ENCODE data around the gene NR1D2. TPM values are rescaled to one million over a fixed set of nuclear protein-coding genes. Genes with fewer than 3 reads are reported as not detected.
"Not testable (repeated sequence)": the region's sequence is repeated elsewhere in the genome, so short reads cannot be mapped to it uniquely, and the experiment has no call there.

The NR1D2 gene
- 41.4 TPM for total RNA-seq

GRCh38 chr3:23944861-23945662, at the start of gene NR1D2:
TSS of gene NR1D2 (plus strand) at chr3:23945286. CDS start at chr3:23945579, 293 bp downstream.
- DNase-seq (ENCODE audit: low spot score), result peak; percentile 84

DNA sequence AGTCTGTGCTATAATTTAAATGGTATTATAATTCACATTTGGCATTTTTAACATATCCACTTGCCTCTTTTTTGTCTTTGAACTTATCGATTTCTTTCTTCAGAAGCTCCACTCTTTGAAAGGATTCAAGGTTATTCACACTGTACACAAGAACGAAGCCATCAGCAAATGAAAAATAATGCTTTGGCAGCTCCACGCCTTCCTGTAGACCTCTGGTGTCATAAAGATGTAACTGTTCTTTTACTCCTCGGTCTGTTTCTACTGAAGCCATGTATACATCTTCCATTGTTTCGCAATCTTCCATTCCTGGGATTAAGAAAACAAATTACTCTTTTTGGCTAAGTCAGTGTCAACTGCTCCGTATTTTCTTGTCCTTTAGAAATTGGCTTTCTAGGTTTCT, 44.3 kb upstream of the NR1D2 start:
- no peak for DNase-seq (ENCODE audit: low spot score)

- DNase-seq (ENCODE audit: low spot score), result no peak
Observed at GRCh38 chr3:23904545-23904944, 40.5 kb upstream of the NR1D2 start.

GRCh38 chr3:23909341-23909740, 35.7 kb upstream of the NR1D2 start:
- DNase-seq (ENCODE audit: low spot score), result no peak

DNA sequence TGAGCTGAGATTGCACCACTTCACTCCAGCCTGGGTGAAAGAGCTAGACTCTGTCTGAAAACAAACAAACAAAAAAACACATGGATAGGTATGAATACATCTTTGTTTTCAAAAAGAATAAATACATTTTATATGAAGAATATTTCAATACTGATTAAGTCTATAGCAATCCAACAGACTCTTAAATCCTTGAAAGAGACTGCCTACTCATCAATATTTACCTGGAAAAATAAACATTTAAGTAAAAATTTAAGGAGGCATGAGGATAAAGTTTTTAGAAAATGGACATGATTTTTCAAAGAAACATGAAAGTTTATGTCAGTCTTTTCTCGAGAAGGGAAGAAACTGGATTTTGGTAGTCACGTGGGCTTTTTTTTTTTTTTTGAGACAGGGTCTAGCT, 33.7 kb upstream of the NR1D2 start:
- no peak for DNase-seq (ENCODE audit: low spot score)

DNA sequence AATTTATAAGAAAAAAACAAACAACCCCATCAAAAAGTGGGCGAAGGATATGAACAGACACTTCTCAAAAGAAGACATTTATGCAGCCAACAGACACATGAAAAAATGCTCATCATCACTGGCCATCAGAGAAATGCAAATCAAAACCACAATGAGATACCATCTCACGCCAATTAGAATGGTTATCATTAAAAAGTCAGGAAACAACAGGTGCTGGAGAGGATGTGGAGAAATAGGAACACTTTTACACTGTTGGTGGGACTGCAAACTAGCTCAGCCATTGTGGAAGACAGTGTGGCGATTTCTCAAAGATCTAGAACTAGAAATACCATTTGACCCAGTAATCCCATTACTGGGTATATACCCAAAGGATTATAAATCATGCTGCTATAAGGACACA, 32.8 kb upstream of the NR1D2 start:
- DNase-seq (ENCODE audit: low spot score), result not testable (repeated sequence)

DNA sequence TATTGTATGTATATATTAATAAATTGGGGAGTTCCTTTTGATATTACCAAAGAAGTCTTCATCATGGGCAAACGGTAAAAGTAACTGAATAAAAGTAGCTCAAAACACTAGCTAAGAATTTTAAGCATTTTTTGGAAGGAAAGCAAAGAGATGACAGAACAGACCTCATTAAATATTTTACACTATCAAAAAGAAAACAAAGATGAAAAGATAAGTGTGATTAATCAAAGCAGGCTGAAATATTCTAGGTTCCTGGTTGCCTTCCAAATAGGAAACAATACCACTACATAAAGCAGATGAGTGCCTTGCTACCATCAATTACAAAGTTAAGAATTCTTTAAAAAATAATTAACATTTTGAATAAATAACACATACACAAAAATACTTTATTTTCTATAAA, 31.9 kb upstream of the NR1D2 start:
- no peak for DNase-seq (ENCODE audit: low spot score)

- DNase-seq (ENCODE audit: low spot score), result no peak
Observed at GRCh38 chr3:23913873-23914743, 31.0 kb upstream of the NR1D2 start.

DNA sequence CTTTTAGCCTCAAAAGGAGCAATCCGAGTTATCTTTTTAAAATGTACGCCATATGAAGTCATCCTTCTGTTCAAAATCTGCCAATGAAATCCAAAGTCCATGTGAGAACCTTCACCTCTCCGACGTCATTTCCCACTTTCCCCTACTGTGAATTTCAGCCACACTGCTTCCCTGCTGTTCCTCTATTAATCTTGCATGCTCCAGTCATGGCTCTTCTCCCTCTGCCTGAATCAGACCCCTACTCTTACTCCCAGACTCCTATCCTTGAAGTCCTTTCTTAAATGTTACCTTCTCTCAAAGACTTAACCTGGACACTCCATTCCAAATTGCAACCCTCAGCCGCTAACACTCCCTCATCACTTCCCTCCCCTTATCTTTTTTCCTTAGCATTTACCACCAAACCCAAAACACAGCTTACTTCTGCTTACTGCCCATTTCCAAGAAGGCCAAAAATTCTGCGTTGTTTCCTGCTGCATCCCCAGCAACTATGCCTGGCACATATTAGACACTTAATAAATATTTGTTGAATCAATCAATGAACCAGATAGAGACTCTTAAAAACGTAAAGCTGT, 29.5 kb upstream of the NR1D2 start:
- DNase-seq (ENCODE audit: low spot score), result no peak

- peak; percentile 54 for DNase-seq (ENCODE audit: low spot score)
Observed at GRCh38 chr3:23916152-23916885, 28.8 kb upstream of the NR1D2 start.

DNA sequence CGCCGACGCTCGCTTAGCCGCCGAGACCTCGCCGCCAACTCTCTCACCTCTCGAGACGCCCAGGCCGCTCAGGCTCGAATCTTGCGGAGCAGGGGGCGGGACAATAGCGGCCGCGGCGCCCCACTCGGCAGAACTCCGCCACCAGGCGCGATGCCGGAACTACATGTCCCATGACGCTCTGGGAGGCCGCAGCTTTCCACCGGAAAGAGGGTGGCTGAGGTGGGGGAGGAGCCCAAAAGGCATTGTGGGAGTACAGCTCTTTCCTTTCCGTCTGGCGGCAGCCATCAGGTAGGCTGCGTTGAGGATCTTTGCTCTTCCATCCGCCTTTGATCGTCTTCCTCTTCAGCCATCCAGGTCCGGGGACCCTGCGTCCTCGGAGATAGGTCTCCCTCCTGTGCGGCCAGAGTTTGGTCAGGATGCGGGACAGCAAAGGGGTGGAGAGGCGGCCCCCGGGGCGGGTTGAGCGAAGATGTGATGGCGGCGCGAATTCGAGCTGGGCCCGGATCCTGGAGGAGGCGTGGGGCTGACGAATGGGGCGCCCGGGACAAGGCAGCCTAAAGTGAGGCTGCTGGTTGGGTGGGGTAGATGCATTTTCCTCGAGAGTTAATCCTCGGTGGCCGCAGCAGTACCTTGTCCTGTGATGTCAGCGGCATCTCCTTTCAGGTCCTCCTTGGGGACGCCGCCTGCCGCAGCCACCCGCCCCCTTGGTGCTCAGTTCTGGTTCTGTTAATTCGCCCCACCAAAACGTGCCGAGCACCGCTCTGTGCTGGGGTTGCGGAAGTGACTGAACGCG, 28.0 kb upstream of the NR1D2 start, which contains the start of the genes NKIRAS1 and RPL15:
Gene NKIRAS1, minus strand, starts transcription at position 105 of the 793 bp plus-strand sequence. CDS start 6,086 bp downstream, outside the sequence.
Gene RPL15, plus strand, starts transcription at position 247 of the 793 bp plus-strand sequence. CDS start 728 bp downstream, outside the sequence.
- peak; percentile 98 for DNase-seq (ENCODE audit: low spot score)

DNA sequence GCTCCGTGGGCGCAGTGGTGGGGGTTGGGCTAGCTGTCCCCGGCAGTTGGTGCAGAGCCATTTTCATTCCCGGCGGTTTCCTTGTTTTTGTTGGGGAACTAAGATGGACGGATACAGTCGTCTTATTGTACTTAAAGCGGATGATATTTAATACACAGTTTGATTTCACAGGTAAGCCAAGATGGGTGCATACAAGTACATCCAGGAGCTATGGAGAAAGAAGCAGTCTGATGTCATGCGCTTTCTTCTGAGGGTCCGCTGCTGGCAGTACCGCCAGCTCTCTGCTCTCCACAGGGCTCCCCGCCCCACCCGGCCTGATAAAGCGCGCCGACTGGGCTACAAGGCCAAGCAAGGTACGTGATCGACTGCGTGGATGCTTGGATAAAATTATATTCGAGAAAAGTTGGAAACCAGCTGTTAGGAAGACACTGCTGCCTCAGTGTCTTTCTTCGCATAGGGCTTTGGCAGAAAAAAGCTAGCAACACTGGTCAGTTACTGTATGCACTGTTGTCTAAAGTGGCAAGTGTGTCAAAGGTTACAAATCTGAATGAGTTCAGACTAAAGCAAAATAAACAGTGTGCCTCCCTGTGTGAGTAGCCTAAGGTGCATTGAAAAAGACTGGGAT, 27.3 kb upstream of the NR1D2 start:
- not testable (repeated sequence) for DNase-seq (ENCODE audit: low spot score)

GRCh38 chr3:23918331-23918730, 26.8 kb upstream of the NR1D2 start:
- DNase-seq (ENCODE audit: low spot score), result not testable (repeated sequence)

- no peak for DNase-seq (ENCODE audit: low spot score)
Observed at GRCh38 chr3:23919628-23920027, 25.5 kb upstream of the NR1D2 start.

DNA sequence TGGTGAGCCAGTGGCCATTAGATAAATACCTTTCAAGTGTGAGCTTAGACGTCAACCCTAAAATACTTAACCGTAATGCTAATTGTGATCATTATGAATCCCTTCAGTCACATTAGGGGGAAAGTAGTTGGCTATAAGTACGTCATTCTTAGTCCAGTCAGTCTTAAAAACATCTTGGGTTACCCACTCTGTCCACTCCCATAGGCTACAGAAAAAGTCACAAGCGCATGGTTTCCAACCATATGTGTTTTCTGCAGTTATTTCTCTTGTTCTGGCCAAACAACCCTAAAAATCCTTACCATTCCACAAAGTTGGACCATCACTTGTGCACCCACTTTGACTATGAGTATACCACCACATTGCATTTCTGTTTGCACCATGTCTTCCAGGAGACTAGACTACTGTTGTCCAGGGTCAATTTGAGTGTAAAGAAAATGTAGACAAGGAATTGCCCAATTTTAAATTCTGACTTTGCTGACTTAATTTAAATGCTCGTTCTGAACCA, 24.9 kb upstream of the NR1D2 start:
- DNase-seq (ENCODE audit: low spot score), result no peak

- no peak for DNase-seq (ENCODE audit: low spot score)
Observed at GRCh38 chr3:23921052-23921511, 24.0 kb upstream of the NR1D2 start.

GRCh38 chr3:23923786-23924185, 21.3 kb upstream of the NR1D2 start:
- no peak for DNase-seq (ENCODE audit: low spot score)

DNA sequence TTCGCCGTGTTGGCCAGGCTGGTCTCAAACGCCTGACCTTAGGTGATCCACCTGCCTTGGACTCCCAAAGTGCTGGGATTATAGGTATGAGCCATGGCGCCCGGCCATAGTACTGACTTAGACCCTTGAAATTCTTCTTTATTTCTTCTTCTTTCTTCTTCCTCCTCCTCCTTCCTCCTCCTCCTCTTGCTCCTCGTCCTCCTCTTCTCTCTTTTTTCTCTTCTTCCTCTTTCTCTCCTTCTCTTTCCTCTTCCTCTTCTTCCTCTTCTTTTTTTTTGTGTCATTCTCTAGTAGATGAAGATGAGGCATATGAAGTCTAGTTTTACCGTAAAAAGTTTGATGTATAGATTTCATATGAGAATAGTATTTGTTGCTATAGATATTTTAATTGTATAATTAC, 18.8 kb upstream of the NR1D2 start:
- DNase-seq (ENCODE audit: low spot score), result no peak

GRCh38 chr3:23926736-23927135, 18.4 kb upstream of the NR1D2 start:
- no peak for DNase-seq (ENCODE audit: low spot score)

GRCh38 chr3:23928524-23928923, 16.6 kb upstream of the NR1D2 start:
- DNase-seq (ENCODE audit: low spot score), result no peak
